Activated B cell treated with CpG ODN at 0.5 μM for 24 hours (primary cell): ENCODE data around the gene CNTNAP2. TPM values are rescaled to one million over a fixed set of nuclear protein-coding genes. Genes with fewer than 3 reads are reported as not detected.

ENCODE experiments used
- ATAC-seq: fragments of 200-7000 bp; cut with Tn5 transposase; one replicate; pipeline ENCODE4 v1.10.0; 2021; ENCODE audit warnings: low read depth, mild to moderate bottlenecking, moderate library complexity
- CTCF ChIA-PET: fragments of 350-600 bp; sonication (Branson Sonifier 250); formaldehyde crosslinking; loops from one replicate; lab custom pipeline; 2021; ENCODE audit warnings: antibody characterized with exemption; lab: Charles Lee
- POLR2A ChIA-PET: fragments of 350-600 bp; sonication (Branson Sonifier 250); formaldehyde crosslinking; loops from one replicate; lab custom pipeline; 2021; ENCODE audit warnings: antibody characterized with exemption; lab: Charles Lee
- DNase-seq: peaks from one replicate; pipeline ENCODE4 v3.0.0; 2022
- H3K27ac Mint-ChIP-seq: one replicate; pipeline ENCODE4 v1.8.0; 2020; ENCODE audit warnings: mixed read lengths
- H3K27me3 Mint-ChIP-seq: one replicate; pipeline ENCODE4 v1.8.0; 2021; ENCODE audit warnings: mixed read lengths
- H3K36me3 Mint-ChIP-seq: one replicate; pipeline ENCODE4 v1.8.0; 2021; ENCODE audit warnings: low read depth, mixed read lengths
- H3K4me1 Mint-ChIP-seq: one replicate; pipeline ENCODE4 v1.8.0; 2021; ENCODE audit warnings: mixed read lengths
- H3K4me3 Mint-ChIP-seq: one replicate; pipeline ENCODE4 v1.8.0; 2020; ENCODE audit warnings: mild to moderate bottlenecking, mixed read lengths
- H3K9me3 Mint-ChIP-seq: one replicate; pipeline ENCODE4 v1.8.0; 2020; ENCODE audit warnings: mixed read lengths
- CTCF ChIP-seq: fragments of 200-600 bp; IDR thresholded peaks from one replicate; pipeline ENCODE4 v1.8.0; 2022; ENCODE audit warnings: antibody characterized with exemption, mild to moderate bottlenecking
- intact Hi-C: fragments of 100-400 bp; cut with micrococcal nuclease; formaldehyde crosslinking; loops from one replicate; pipeline ENCODE4 v1.15.1; 2024
- total RNA-seq: library from RNA; stranded (reverse); gene quantifications from 2 replicates; pipeline ENCODE4 v1.2.3, GENCODE V29; 2022

CNTNAP2 gene
- total RNA-seq, 1 donor from 2014 or later: 0.84 TPM

DNA sequence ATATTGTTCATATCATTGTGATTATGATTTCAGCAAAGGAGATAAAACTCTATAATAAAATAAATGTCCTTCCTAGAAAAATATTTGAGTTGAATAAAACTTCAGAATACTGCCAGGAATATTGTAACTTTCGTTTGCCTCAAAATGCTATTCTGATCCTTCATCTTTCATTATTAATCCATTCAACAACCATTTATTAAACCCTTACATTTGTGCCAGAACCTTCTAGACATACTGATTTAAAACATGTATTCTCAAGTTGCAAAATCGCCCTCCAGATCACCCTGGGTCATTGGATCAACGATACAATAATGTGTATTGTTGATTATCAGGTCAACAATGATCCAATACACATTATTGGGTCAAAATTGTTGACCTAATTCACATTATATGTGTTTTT is 759.8 kb downstream of the CNTNAP2 start:
- H3K27me3 Mint-ChIP-seq: no peaks in the 10 kb centered on the region
- no peak for TF ChIP-seq CTCF
- H3K9me3 Mint-ChIP-seq: peaks cover 8% of the 10 kb centered on the region
- CTCF ChIA-PET: no interaction called here
- no peaks in the 10 kb centered on the region for H3K36me3 Mint-ChIP-seq
- DNase-seq (no peak), ATAC-seq (no peak)
- POLR2A ChIA-PET: no interaction called here
- intact Hi-C loops: no loop called here
- no peak overlapping the region for H3K27ac Mint-ChIP-seq
- no peaks in the 10 kb centered on the region for H3K4me1 Mint-ChIP-seq
- H3K4me3 Mint-ChIP-seq: no peak overlapping the region

DNA sequence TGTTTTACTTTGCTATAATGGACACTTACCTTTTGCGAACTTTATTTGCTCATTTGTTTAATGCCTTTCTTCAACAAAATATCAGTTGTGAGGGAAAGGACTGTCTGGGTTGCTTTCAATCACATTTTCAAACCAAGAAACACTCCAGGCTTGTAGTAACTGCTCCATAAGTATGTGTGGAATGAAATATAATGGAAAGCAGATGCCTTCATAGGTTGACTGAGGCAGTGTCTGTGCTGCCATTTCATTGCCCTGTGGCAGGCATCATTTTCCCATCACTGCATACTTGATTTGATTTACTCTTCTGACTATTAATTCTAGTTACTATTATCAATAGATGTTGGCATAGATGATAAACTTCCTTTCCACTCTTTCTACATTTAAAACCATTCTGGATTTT is 762.3 kb downstream of the CNTNAP2 start:
- Mint-ChIP-seq H3K27ac (no peak overlapping the region), H3K36me3 (no peaks in the 10 kb centered on the region), H3K27me3 (no peaks in the 10 kb centered on the region), H3K4me1 (no peaks in the 10 kb centered on the region), H3K4me3 (no peak overlapping the region), H3K9me3 (peaks cover 3% of the 10 kb centered on the region)
- DNase-seq (no peak), ATAC-seq (no peak)
- intact Hi-C loops: no loop called here
- ChIA-PET CTCF (no interaction called here), POLR2A (no interaction called here)
- TF ChIP-seq CTCF: no peak

DNA sequence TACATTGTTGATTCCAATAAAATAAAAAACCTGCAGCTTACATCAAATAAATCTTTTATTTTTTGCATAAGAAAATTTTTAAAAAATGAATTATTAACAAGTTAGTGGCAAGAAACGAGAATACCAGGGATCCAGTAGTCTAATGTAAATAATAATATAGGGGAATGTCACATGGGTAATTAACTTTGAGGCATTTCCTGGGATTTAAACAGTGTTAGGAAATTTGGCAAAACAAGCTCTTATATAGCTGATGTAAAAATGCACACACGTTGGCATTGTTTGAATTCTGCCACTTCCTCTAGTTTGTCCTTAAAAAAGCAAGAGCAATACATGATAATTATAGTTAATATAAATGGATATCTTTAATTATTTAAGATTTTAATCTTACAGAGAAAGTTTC is 768.6 kb downstream of the CNTNAP2 start:
- intact Hi-C loops: no loop called here
- H3K9me3 Mint-ChIP-seq: peaks cover 5% of the 10 kb centered on the region
- no peaks in the 10 kb centered on the region for H3K4me1 Mint-ChIP-seq
- H3K27me3 Mint-ChIP-seq: no peaks in the 10 kb centered on the region
- no peaks in the 10 kb centered on the region for H3K36me3 Mint-ChIP-seq
- CTCF ChIA-PET: no interaction called here
- DNase-seq: no peak
- no peak overlapping the region for H3K4me3 Mint-ChIP-seq
- TF ChIP-seq CTCF: no peak
- POLR2A ChIA-PET: no interaction called here
- ATAC-seq: no peak
- H3K27ac Mint-ChIP-seq: no peak overlapping the region

- CTCF ChIA-PET: no interaction called here
- intact Hi-C loops: no loop called here
- no peak for DNase-seq
- no peak for TF ChIP-seq CTCF
- Mint-ChIP-seq H3K27me3 (no peaks in the 10 kb centered on the region), H3K4me3 (no peak overlapping the region), H3K27ac (no peak overlapping the region), H3K4me1 (no peaks in the 10 kb centered on the region), H3K9me3 (peaks cover 5% of the 10 kb centered on the region), H3K36me3 (no peaks in the 10 kb centered on the region)
- no peak for ATAC-seq
- POLR2A ChIA-PET: no interaction called here
These were observed 773.4 kb downstream of the CNTNAP2 start for GRCh38 chr7:146889806-146890555.

GRCh38 chr7:146892151-146892550 is 775.5 kb downstream of the CNTNAP2 start:
- DNase-seq: no peak
- H3K27ac Mint-ChIP-seq: no peak overlapping the region
- no peak overlapping the region for H3K4me3 Mint-ChIP-seq
- H3K4me1 Mint-ChIP-seq: no peaks in the 10 kb centered on the region
- peaks cover 7% of the 10 kb centered on the region for H3K9me3 Mint-ChIP-seq
- TF ChIP-seq CTCF: no peak
- H3K36me3 Mint-ChIP-seq: no peaks in the 10 kb centered on the region
- no peaks in the 10 kb centered on the region for H3K27me3 Mint-ChIP-seq
- ChIA-PET CTCF (no interaction called here), POLR2A (no interaction called here)
- intact Hi-C loops: no loop called here
- ATAC-seq: no peak
